IMR-90 (cell line): ENCODE measurements around the gene UPB1. TPM values are rescaled to one million over a fixed set of nuclear protein-coding genes. Genes with fewer than 3 reads are reported as not detected.

Experiments
- ATAC-seq: fragments of 200-7000 bp; cut with Tn5 transposase; 2 replicates; pipeline ENCODE4 v1.9.1; 2020; ENCODE audit warnings: low read depth, mild to moderate bottlenecking, moderate library complexity
- BruUV-seq: library from RNA; stranded (reverse); fragments of 400-500 nt; replicated peaks from 2 replicates; lab custom pipeline; 2021; lab: Mats Ljungman, UMichigan
- CTCF ChIA-PET: fragments of 300-600 bp; formaldehyde crosslinking; extraction: SDS; loops from one replicate; lab custom pipeline; 2021; ENCODE audit warnings: antibody characterized with exemption; lab: Yijun Ruan, JAX
- POLR2A ChIA-PET: fragments of 300-600 bp; sonication (Branson Sonifier 250); formaldehyde crosslinking; loops from one replicate; lab custom pipeline; 2022; ENCODE audit warnings: antibody characterized with exemption; ENCODE audit not compliant: unreplicated experiment; lab: Charles Lee
- DNase-seq: peaks from one replicate; pipeline ENCODE4 v3.0.0; 2013
- H2AFZ ChIP-seq: replicated peaks from 2 replicates; pipeline ENCODE3; 2013; ENCODE audit warnings: low read length, mild to moderate bottlenecking; ENCODE audit not compliant: poor library complexity
- H2AK5ac ChIP-seq: 2 replicates; pipeline ENCODE4 v1.6.1; 2013; ENCODE audit warnings: low read depth, low read length, inconsistent platforms
- H2AK9ac ChIP-seq: replicated peaks from 2 replicates; pipeline ENCODE3; 2013; ENCODE audit warnings: mild to moderate bottlenecking, low read depth, low read length, moderate library complexity; ENCODE audit not compliant: poor library complexity
- H2BK120ac ChIP-seq: 2 replicates; pipeline ENCODE4 v1.6.1; 2013; ENCODE audit warnings: low read depth, low read length, inconsistent platforms
- H2BK15ac ChIP-seq: 3 replicates; pipeline ENCODE4 v1.6.1; 2013; ENCODE audit warnings: low read depth, low read length, inconsistent platforms
- H2BK20ac ChIP-seq: 2 replicates; pipeline ENCODE4 v1.6.1; 2013; ENCODE audit warnings: low read depth, mild to moderate bottlenecking, inconsistent platforms, low read length, moderate library complexity
- H2BK5ac ChIP-seq: 2 replicates; pipeline ENCODE4 v1.6.1; 2013; ENCODE audit warnings: mild to moderate bottlenecking, low read depth, low read length, inconsistent platforms; ENCODE audit not compliant: poor library complexity, severe bottlenecking
- H3K14ac ChIP-seq: replicated peaks from 2 replicates; pipeline ENCODE4 v1.6.1; 2013; ENCODE audit warnings: low read depth, low read length, inconsistent platforms
- H3K18ac ChIP-seq: 2 replicates; pipeline ENCODE4 v1.6.1; 2013; ENCODE audit warnings: low read depth, low read length, control low read depth
- H3K23ac ChIP-seq: 2 replicates; pipeline ENCODE4 v1.6.1; 2013; ENCODE audit warnings: low read depth, low read length, inconsistent platforms
- H3K27ac ChIP-seq: 2 replicates; pipeline ENCODE4 v1.5.1; 2013; ENCODE audit warnings: mild to moderate bottlenecking, control low read depth, low read length; ENCODE audit not compliant: insufficient read depth
- H3K27me3 ChIP-seq: 2 replicates; pipeline ENCODE4 v1.6.1; 2013; ENCODE audit warnings: low read length; ENCODE audit not compliant: control insufficient read depth, insufficient read depth
- H3K36me3 ChIP-seq: 2 replicates; pipeline ENCODE4 v1.6.1; 2013; ENCODE audit warnings: low read length, mixed read lengths; ENCODE audit not compliant: control insufficient read depth, insufficient read depth
- H3K4ac ChIP-seq: 2 replicates; pipeline ENCODE4 v1.6.1; 2013; ENCODE audit warnings: low read depth, low read length, inconsistent platforms
- H3K4me1 ChIP-seq: 2 replicates; pipeline ENCODE4 v1.6.1; 2013; ENCODE audit warnings: low read length, mixed read lengths; ENCODE audit not compliant: control insufficient read depth, insufficient read depth
- H3K4me2 ChIP-seq: 2 replicates; pipeline ENCODE4 v1.6.1; 2013; ENCODE audit warnings: low read depth, mild to moderate bottlenecking, control low read depth, low read length, moderate library complexity
- H3K4me3 ChIP-seq: 2 replicates; pipeline ENCODE4 v1.5.1; 2013; ENCODE audit warnings: low read depth, mild to moderate bottlenecking, control low read depth, low read length, moderate library complexity; ENCODE audit not compliant: insufficient read depth
- H3K56ac ChIP-seq: 2 replicates; pipeline ENCODE4 v1.6.1; 2013; ENCODE audit warnings: low read length, inconsistent platforms; ENCODE audit not compliant: insufficient read depth; ENCODE audit errors: extremely low read depth
- H3K79me1 ChIP-seq, 2 experiments: 2 replicates each; pipeline ENCODE4 v1.6.1; 2013; ENCODE audit warnings: low read length in 2 of 2, inconsistent platforms in 1 of 2, low read depth in 1 of 2
- H3K9ac ChIP-seq: 2 replicates; pipeline ENCODE4 v1.6.1; 2013; ENCODE audit warnings: low read depth, low read length, control low read depth
- H3K9me1 ChIP-seq: 2 replicates; pipeline ENCODE4 v1.6.1; 2013; ENCODE audit warnings: low read length, inconsistent platforms; ENCODE audit not compliant: insufficient read depth
- H3K9me3 ChIP-seq: 2 replicates; pipeline ENCODE4 v1.6.1; 2013; ENCODE audit warnings: low read length; ENCODE audit not compliant: control insufficient read depth, insufficient read depth
- H4K20me1 ChIP-seq: 2 replicates; pipeline ENCODE4 v1.6.1; 2013; ENCODE audit warnings: low read length, inconsistent platforms; ENCODE audit not compliant: insufficient read depth
- H4K5ac ChIP-seq: 2 replicates; pipeline ENCODE4 v1.6.1; 2013; ENCODE audit warnings: mild to moderate bottlenecking, low read depth, low read length, control low read depth
- H4K8ac ChIP-seq, 2 experiments: 2 replicates each; pipeline ENCODE4 v1.6.1; 2013; ENCODE audit warnings: low read depth in 2 of 2, low read length in 2 of 2, control low read depth in 1 of 2, inconsistent platforms in 1 of 2
- H4K91ac ChIP-seq: 2 replicates; pipeline ENCODE4 v1.6.1; 2013; ENCODE audit warnings: low read depth, low read length, inconsistent platforms; ENCODE audit not compliant: insufficient read depth
- MAZ ChIP-seq: IDR thresholded peaks from 2 replicates; pipeline ENCODE4 v1.6.1; 2012; ENCODE audit warnings: low read depth, mild to moderate bottlenecking, low read length, improper control_type of control experiment, moderate library complexity, borderline replicate concordance
- RAD21 ChIP-seq: IDR thresholded peaks from 2 replicates; pipeline ENCODE4 v1.6.1; 2012; ENCODE audit warnings: low read length, improper control_type of control experiment
- RCOR1 ChIP-seq: IDR thresholded peaks from 2 replicates; pipeline ENCODE4 v1.6.1; 2012; ENCODE audit warnings: mild to moderate bottlenecking, low read length, improper control_type of control experiment; ENCODE audit not compliant: insufficient replicate concordance
- RFX5 ChIP-seq: IDR thresholded peaks from 2 replicates; pipeline ENCODE4 v1.8.0; 2012; ENCODE audit warnings: low read depth, mild to moderate bottlenecking, low read length, moderate library complexity
- SMC3 ChIP-seq: fragments of 150-350 bp; IDR thresholded peaks from 2 replicates; pipeline ENCODE4 v1.6.1; 2016; ENCODE audit warnings: low read depth, mild to moderate bottlenecking, antibody characterized with exemption, low read length, moderate library complexity
- WGBS, 2 experiments: methylation state at CpG; one replicate each; pipeline versions ENCODE4 v1.1.5 to v1.1.7; 2013; ENCODE audit warnings: missing lambda C conversion rate in 2 of 2; ENCODE audit not compliant: insufficient read length in 1 of 2; ENCODE audit errors: extremely low coverage in 2 of 2; 5-methylcytosine and 5-hydroxymethylcytosine counted together
- dilution Hi-C: fragments of 300-500 bp; cut with HindIII; formaldehyde crosslinking; loops from one replicate; pipeline ENCODE4 v1.14.3; 2018; ENCODE audit warnings: low sequenced_read_pairs; ENCODE audit not compliant: unreplicated experiment
- in situ Hi-C: fragments of 300-500 bp; cut with MboI; formaldehyde crosslinking; loops from 3 replicates; pipeline ENCODE4 v1.14.3; 2019; ENCODE audit warnings: low sequenced_read_pairs, inconsistent platforms, mixed read lengths
- intact Hi-C: fragments of 100-400 bp; cut with micrococcal nuclease; formaldehyde crosslinking; loops from 2 replicates; pipeline ENCODE4 v1.10.0; 2022
- polyA plus RNA-seq, 3 experiments: library from polyadenylated mRNA; depleted of rRNA; stranded (reverse); fragments of >200 nt; gene quantifications; 2 replicates each; pipeline ENCODE4 v1.2.3, GENCODE V29; 2012; ENCODE audit warnings: low replicate concordance in 1 of 3
- total RNA-seq: library from RNA; depleted of rRNA; stranded (reverse); fragments of >200 nt; gene quantifications from 2 replicates; pipeline ENCODE4 v1.2.3, GENCODE V29; 2012
- TF ChIP-seq, protein P1 (sequence below): conservative IDR thresholded peaks from 2 replicates; pipeline ENCODE4 v1.5.1; 2012; ENCODE audit warnings: mild to moderate bottlenecking, low read depth, low read length, improper control_type of control experiment

UPB1 gene
- total and polyA plus RNA-seq, 2 of the 4 experiments (the other 2 are of a cell fraction) = under 0.01 to 0.02 TPM

DNA sequence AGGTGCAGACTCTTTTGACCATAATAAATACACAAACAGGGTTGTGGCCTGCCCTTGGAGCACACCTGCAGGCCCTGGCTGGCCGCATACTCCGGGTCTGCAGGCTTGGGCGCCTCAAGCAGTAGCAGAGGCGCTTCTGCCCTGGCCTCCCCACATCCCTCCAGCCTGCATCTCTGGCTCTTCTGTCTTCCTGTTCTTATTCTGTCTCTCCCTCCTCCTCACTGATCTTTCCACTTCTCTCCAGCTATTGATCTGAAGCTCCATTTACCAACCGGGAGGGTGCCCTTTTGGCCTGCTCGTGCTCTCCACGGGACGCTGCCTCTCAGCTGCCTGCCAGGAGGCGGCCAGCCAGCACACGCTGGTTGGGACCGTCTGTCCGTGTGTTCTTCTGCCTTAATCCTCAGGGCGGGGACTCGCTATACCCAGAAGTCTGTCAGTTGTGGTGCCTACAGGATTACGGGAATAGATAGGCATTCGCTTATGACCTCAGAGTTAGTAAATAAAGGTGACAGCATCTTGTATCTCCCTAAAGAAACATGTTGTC, 5.2 kb downstream of the UPB1 start:
- dilution Hi-C loops = no loop called here
- Histone ChIP-seq H2AFZ (no peak overlapping the region), H4K5ac (no peak overlapping the region), H2AK9ac (no peak overlapping the region), H2BK20ac (no peak overlapping the region), H3K4me1 (no peaks in the 10 kb centered on the region), H3K56ac (no peak overlapping the region), H3K9ac (no peak overlapping the region), H2AK5ac (no peak overlapping the region), H2BK120ac (no peak overlapping the region), H3K23ac (no peak overlapping the region), H3K4me3 (no peak overlapping the region), H3K36me3 (no peaks in the 10 kb centered on the region), H3K4me2 (no peak overlapping the region), H3K27ac (no peak overlapping the region), H3K18ac (no peak overlapping the region), H3K79me1 (no peaks in the 10 kb centered on the region), H4K20me1 (no peaks in the 10 kb centered on the region), H2BK15ac (no peak overlapping the region), H3K27me3 (peaks cover 34% of the 10 kb centered on the region), H3K9me3 (no peaks in the 10 kb centered on the region), H3K14ac (no peak overlapping the region), H4K8ac (no peak overlapping the region), H2BK5ac (no peak overlapping the region), H3K4ac (no peak overlapping the region), H3K9me1 (no peaks in the 10 kb centered on the region), H4K91ac (no peak overlapping the region)
- POLR2A ChIA-PET = no interaction called here
- no TSS peak for BruUV-seq
- 66% methylated on average over 6 of the region's 16 CpGs; no CpG with 5 or more reads in 1 of the 2 experiments for WGBS, 2 experiments
- TF ChIP-seq SMC3 = no peak
- TF ChIP-seq MAZ = no peak
- no peak for TF ChIP-seq RCOR1
- TF ChIP-seq RFX5 = no peak
- no peak for TF ChIP-seq RAD21
- TF ChIP-seq, protein P1, sequence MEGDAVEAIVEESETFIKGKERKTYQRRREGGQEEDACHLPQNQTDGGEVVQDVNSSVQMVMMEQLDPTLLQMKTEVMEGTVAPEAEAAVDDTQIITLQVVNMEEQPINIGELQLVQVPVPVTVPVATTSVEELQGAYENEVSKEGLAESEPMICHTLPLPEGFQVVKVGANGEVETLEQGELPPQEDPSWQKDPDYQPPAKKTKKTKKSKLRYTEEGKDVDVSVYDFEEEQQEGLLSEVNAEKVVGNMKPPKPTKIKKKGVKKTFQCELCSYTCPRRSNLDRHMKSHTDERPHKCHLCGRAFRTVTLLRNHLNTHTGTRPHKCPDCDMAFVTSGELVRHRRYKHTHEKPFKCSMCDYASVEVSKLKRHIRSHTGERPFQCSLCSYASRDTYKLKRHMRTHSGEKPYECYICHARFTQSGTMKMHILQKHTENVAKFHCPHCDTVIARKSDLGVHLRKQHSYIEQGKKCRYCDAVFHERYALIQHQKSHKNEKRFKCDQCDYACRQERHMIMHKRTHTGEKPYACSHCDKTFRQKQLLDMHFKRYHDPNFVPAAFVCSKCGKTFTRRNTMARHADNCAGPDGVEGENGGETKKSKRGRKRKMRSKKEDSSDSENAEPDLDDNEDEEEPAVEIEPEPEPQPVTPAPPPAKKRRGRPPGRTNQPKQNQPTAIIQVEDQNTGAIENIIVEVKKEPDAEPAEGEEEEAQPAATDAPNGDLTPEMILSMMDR = no peak
- ATAC-seq (no peak), DNase-seq (no peak)
- CTCF ChIA-PET = interaction anchor here (0.6 kb wide), 1 partner anchor 14 kb away, joined by 4 read pairs; no protein-coding TSS in a partner anchor
- intact Hi-C loops = no loop called here
- in situ Hi-C loops = loop anchor here (5.0 kb wide), 1 partner anchor 83 kb away; no protein-coding TSS in a partner anchor
